GM19397 (cell line): Measurements from ENCODE around the gene PIGN.

Experiments used
- ATAC-seq: cut with Tn5 transposase; IDR thresholded peaks from one replicate; pipeline ENCODE4 v1.9.1; 2021; ENCODE audit warnings: mild to moderate bottlenecking, moderate library complexity; ENCODE audit not compliant: unreplicated experiment

The PIGN gene

DNA sequence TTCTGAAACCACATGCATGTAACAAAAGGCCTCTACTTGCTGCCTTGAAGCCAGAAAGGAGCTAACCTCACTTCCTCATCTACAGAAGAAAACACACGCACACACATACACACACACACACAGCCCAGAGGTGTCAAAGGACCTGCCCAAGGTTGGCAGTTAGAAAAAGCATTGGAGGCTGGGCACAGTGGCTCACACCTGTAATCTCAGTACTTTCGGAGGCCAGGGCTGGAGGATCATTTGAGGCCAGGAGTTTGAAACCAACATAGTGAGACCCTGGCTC is 168.2 kb downstream of the PIGN start:
- no peak for ATAC-seq

GRCh38 chr18:62018034-62018758 is 168.7 kb downstream of the PIGN start:
- ATAC-seq: no peak

- ATAC-seq: no peak
Measured at GRCh38 chr18:62017618-62018017, 169.2 kb downstream of the PIGN start.

GRCh38 chr18:62011416-62011815 is 175.4 kb downstream of the PIGN start:
- no peak for ATAC-seq

GRCh38 chr18:62009521-62009920 is 177.3 kb downstream of the PIGN start:
- no peak for ATAC-seq

DNA sequence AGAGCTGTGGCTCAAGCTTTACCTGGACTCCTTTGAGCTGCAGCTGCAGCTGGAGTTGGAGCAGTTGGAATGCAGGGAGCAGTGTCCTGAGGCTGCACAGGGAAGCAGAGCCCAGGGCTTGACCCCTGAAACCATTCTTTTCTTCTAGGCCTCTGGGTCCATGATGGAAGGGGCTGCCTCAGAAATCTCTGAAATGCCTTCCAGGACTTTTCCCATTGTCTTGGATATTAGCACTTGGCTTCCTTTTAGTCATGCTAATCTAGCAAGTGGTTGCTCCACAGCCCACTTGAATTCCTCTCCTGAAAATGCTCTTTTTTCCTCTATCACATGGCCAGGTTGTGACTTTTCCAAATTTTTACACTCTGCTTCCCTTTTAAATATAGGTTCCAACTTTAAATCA is 185.5 kb downstream of the PIGN start:
- ATAC-seq: no peak

- ATAC-seq: no peak
Measured at GRCh38 chr18:61998957-61999356, 187.9 kb downstream of the PIGN start.

DNA sequence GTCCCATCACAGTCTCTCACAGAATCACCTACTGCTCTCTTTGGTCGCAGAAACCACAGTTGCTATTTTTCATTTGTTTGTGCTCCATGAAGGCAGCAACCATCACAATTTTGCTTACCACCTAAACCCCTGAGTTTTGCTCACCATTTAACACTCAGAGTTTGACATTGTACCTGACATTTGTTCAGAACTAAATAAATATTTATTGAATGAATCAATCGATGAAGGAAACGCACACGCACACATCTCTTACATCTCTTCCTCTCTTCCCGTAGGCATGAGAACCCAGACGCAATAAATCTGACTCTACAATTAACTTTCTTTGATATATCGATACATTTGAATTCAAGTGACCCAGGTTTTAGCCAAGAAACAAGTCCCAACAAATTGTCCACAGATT is 188.5 kb downstream of the PIGN start:
- ATAC-seq: no peak

DNA sequence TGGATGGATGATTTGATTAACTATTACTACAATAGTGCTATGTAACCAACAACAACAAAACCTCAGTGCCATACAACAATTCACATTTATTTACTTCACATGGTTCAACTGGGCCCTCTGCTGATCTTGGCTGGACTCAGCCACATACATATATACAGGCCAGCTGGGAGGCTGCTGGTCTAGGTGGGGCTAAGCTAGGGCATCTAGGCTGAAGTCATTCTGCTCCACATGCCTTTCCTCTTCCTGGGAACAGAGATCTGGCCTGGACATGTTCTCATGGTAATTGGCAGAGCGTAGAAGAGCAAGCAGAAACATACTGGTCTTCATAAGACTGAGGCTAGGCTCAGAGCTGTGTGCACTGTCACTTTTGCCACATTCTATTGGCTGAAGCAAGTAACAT is 191.2 kb downstream of the PIGN start:
- ATAC-seq: no peak

- no peak for ATAC-seq
Measured at GRCh38 chr18:61993831-61994230, 193.0 kb downstream of the PIGN start.

DNA sequence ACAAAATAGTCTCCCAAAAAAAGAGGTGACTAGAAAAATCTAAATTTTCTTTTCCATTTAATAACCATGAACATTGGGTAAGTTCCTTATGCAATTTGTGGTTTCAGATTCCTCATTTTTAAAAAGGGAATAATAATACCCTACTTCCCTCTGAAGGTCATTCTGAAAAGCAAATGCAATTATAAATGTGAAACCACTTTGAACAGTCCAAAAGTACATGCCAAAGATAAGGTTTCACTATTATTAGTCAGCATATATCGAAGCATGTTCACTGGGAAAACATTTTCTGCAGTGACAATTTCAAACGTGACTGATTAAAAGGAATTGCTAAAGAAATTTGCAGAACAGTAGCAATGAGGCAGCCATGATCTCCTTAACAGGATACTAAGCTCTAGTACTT is 193.9 kb downstream of the PIGN start:
- no peak for ATAC-seq

DNA sequence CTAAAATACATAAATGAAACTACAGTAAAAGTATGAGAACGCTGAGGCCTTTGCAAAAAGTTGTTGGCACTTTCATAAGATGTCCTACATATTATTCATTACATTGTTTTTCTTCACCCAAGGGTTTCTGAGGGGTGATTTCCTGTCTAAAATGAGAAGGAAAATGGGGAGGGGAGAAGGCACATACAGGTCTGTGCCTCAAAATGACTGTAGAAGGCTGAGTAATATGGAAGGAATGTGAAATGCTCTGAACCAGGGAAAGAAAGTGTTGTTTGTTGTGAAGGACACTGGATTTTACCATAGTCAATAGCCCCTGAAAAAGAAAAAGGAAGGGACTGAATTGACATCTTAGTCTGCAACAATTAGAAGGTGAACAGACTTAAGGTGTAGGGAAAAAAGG is 194.6 kb downstream of the PIGN start:
- ATAC-seq: no peak

- ATAC-seq: no peak
Measured at GRCh38 chr18:61991836-61992235, 195.0 kb downstream of the PIGN start.

DNA sequence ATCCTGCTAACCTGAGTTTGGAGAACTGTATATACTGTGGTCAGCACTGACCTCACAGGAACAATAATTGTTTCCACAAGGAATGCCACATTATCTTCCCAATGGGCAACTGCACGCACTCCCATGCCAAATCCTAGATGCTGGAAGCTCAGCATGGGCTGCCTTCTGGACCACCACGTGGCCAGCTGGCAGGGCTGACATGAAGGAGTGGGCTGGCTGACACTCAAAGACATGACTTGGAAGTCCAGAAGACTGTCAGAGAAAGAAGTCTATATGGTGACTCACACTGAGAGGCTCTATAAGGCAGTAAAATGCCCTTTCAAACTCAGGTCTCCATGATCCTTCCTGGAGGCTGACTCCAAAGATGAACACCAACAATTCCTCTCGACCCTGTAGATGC is 195.7 kb downstream of the PIGN start:
- no peak for ATAC-seq
